H1 (cell line): Measurements from ENCODE around the gene SDF2L1.

ENCODE experiments used
- POLR2AphosphoS5 ChIP-seq: IDR thresholded peaks from 2 replicates; pipeline ENCODE4 v1.6.1; 2011; ENCODE audit warnings: low read depth, low read length
- ZNF274 ChIP-seq: IDR thresholded peaks from 2 replicates; pipeline ENCODE4 v1.7.0; 2012; ENCODE audit warnings: low read length, borderline replicate concordance; ENCODE audit errors: extremely low read depth

DNA sequence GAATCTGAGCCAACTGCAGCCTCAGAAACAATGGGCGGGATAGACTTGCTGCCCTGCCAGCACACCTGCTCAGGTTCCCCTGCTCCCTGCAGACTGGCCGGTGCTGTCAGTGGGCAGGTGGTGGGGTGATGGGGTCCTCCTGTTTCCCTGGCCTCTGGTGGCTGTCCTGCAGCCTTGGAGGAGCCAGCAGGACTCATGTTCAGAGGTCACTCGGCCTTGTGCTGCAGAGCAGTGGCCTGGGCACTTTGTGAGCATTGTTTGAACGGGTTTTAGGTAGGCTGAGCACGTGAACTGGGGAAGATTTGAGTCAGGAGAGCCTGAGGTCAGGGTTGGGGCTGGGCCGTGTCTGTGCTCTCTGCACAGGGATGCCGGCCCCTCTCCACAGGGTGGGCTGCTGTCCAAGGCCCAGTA lies 41.3 kb downstream of the SDF2L1 start:
- no peak for TF ChIP-seq ZNF274
- no peak for TF ChIP-seq POLR2AphosphoS5
